Peyer's patch (tissue), 4 donors: ENCODE data around the gene TBCD. TPM values are rescaled to one million over a fixed set of nuclear protein-coding genes. Genes with fewer than 3 reads are reported as not detected.

Experiments
- DNase-seq, 3 donors: peaks; one replicate each; pipeline ENCODE4 v3.0.0-alpha.2; 2017 to 2019
- H3K27ac ChIP-seq, 4 donors: fragments of 200-600 bp; sonication (generic); one replicate each; pipeline ENCODE4 v1.5.1; 2016 to 2019
- H3K27me3 ChIP-seq, 2 donors: fragments of 200-600 bp; sonication (generic); one replicate each; pipeline ENCODE4 v1.5.1; 2019
- H3K36me3 ChIP-seq, 3 donors: fragments of 200-600 bp; sonication (generic); one replicate each; pipeline ENCODE4 v1.5.1; 2016 to 2019
- H3K4me1 ChIP-seq, 4 donors: fragments of 200-600 bp; sonication (generic); one replicate each; pipeline ENCODE4 v1.5.1; 2016 to 2019
- H3K4me3 ChIP-seq, 4 donors: fragments of 200-600 bp; sonication (generic); 1 replicate in 3 of 4; 2 replicates in 1 of 4; pipeline ENCODE4 v1.5.1; 2016 to 2019; ENCODE audit warnings: mild to moderate bottlenecking in 1 of 4
- H3K9me3 ChIP-seq, 4 donors: fragments of 200-600 bp; sonication (generic); one replicate each; pipeline ENCODE4 v1.5.1; 2016 to 2019; ENCODE audit warnings: mild to moderate bottlenecking in 1 of 4
- CTCF ChIP-seq, 6 experiments: fragments of 450-650 bp in 4 of 6; fragments of 200-600 bp in 2 of 6; sonication (generic) in 1 of 6; IDR thresholded peaks; one replicate each; pipeline ENCODE4 v1.5.1; 2017 to 2019; ENCODE audit warnings: antibody characterized with exemption in 6 of 6, mild to moderate bottlenecking in 3 of 6, moderate library complexity in 1 of 6
- POLR2A ChIP-seq, 2 donors: fragments of 450-650 bp; IDR thresholded peaks; one replicate each; pipeline ENCODE4 v1.5.1; 2017; ENCODE audit warnings: antibody characterized with exemption in 2 of 2, mild to moderate bottlenecking in 2 of 2, moderate library complexity in 2 of 2
- total RNA-seq, 4 donors: library from RNA; depleted of rRNA; stranded (reverse); fragments of >200 nt; gene quantifications; one replicate each; pipeline ENCODE4 v1.1.0, GENCODE V29; 2016

TBCD gene
- total RNA-seq, 4 donors from 2014 or later = 58.7 to 130 (median 74.8) TPM

GRCh38 chr17:82938486-82938872, 186.6 kb downstream of the TBCD start:
- Histone ChIP-seq H3K4me3 (no peak overlapping the region), H3K27me3 (no peaks in the 10 kb centered on the region), H3K9me3 (peaks cover 0 to 4% (median 0%) of the 10 kb centered on the region in 4 donors), H3K27ac (no peak overlapping the region), H3K36me3 (peaks cover 0 to 80% (median 0%) of the 10 kb centered on the region in 3 donors), H3K4me1 (no peaks in the 10 kb centered on the region)
- peak in 2 of 3 donors; percentile 9 to 29 for DNase-seq
- TF ChIP-seq POLR2A (IDR thresholded peaks at IDR 0.05) = no peak
- TF ChIP-seq CTCF (IDR thresholded peaks at IDR 0.05) = no peak

GRCh38 chr17:82938873-82939620, 187.2 kb downstream of the TBCD start:
- H3K9me3 ChIP-seq = peaks cover 0 to 9% (median 3%) of the 10 kb centered on the region in 4 donors
- no peaks in the 10 kb centered on the region for H3K4me1 ChIP-seq
- no peak overlapping the region for H3K4me3 ChIP-seq
- H3K27ac ChIP-seq = no peak overlapping the region
- peaks cover 0 to 80% (median 0%) of the 10 kb centered on the region in 3 donors for H3K36me3 ChIP-seq
- no peaks in the 10 kb centered on the region for H3K27me3 ChIP-seq
- no peak for TF ChIP-seq POLR2A (IDR thresholded peaks at IDR 0.05)
- no peak for TF ChIP-seq CTCF (IDR thresholded peaks at IDR 0.05)
- peak in 2 of 3 donors; percentile 36 to 39 for DNase-seq

- peak in 2 of 3 donors; percentile 18 to 24 for DNase-seq
- TF ChIP-seq CTCF (IDR thresholded peaks at IDR 0.05) = no peak
- no peak for TF ChIP-seq POLR2A (IDR thresholded peaks at IDR 0.05)
- peaks cover 0 to 81% (median 0%) of the 10 kb centered on the region in 3 donors for H3K36me3 ChIP-seq
Observed at GRCh38 chr17:82939621-82940135, 187.8 kb downstream of the TBCD start.

GRCh38 chr17:82940226-82941020, 188.6 kb downstream of the TBCD start:
- Histone ChIP-seq H3K4me3 (no peak overlapping the region), H3K36me3 (peaks cover 0 to 75% (median 0%) of the 10 kb centered on the region in 3 donors), H3K9me3 (peaks cover 0 to 19% (median 9%) of the 10 kb centered on the region in 4 donors), H3K27ac (no peak overlapping the region), H3K27me3 (no peaks in the 10 kb centered on the region), H3K4me1 (no peaks in the 10 kb centered on the region)
- TF ChIP-seq CTCF (IDR thresholded peaks at IDR 0.05) (no peak), POLR2A (IDR thresholded peaks at IDR 0.05) (no peak)
- DNase-seq = peak in 2 of 3 donors; percentile 34 to 42

More at GRCh38 chr17:82939621-82940135, 187.8 kb downstream of the TBCD start:
- no peak overlapping the region for H3K27ac ChIP-seq
- H3K4me3 ChIP-seq = no peak overlapping the region
- no peaks in the 10 kb centered on the region for H3K4me1 ChIP-seq
- H3K9me3 ChIP-seq = peaks cover 0 to 16% (median 6%) of the 10 kb centered on the region in 4 donors
- no peaks in the 10 kb centered on the region for H3K27me3 ChIP-seq
